OCI-LY3 (cell line): ENCODE data around the gene TENT5D.
"Not testable (repeated sequence)": the region's sequence is repeated elsewhere in the genome, so short reads cannot be mapped to it uniquely, and the experiment has no call there.

Source experiments
- H2AFZ ChIP-seq: fragments of 200-600, 300-600 bp; shearing (Covaris generic); 2 replicates; pipeline ENCODE4 v1.6.0; 2014; ENCODE audit warnings: antibody characterized with exemption, low read depth, low read length
- H3K27ac ChIP-seq: fragments of 200-600, 300-600 bp; sonication (generic); 2 replicates; pipeline ENCODE4 v1.5.1; 2014; ENCODE audit warnings: mild to moderate bottlenecking, low read length, moderate library complexity, mixed read lengths
- H3K27me3 ChIP-seq: fragments of 200-600, 300-600 bp; sonication (generic); 2 replicates; pipeline ENCODE4 v1.6.1; 2014; ENCODE audit warnings: low read depth, low read length, mixed read lengths
- H3K36me3 ChIP-seq: fragments of 200-600, 300-600 bp; sonication (generic); replicated peaks from 2 replicates; pipeline ENCODE3; 2014; ENCODE audit warnings: low read depth, low read length, mixed read lengths
- H3K4me1 ChIP-seq: fragments of 300-600, 200-600 bp; sonication (generic); 2 replicates; pipeline ENCODE4 v1.6.1; 2014; ENCODE audit warnings: low read length, mixed read lengths
- H3K4me2 ChIP-seq: fragments of 200-600, 300-600 bp; sonication (generic); 2 replicates; pipeline ENCODE4 v1.6.1; 2014; ENCODE audit warnings: low read length, mixed read lengths
- H3K4me3 ChIP-seq: fragments of 300-600, 200-600 bp; sonication (generic); 2 replicates; pipeline ENCODE4 v1.5.1; 2014; ENCODE audit warnings: antibody characterized with exemption, mild to moderate bottlenecking, low read length, moderate library complexity
- H3K79me2 ChIP-seq: fragments of 300-600, 200-600 bp; shearing (Covaris generic); 2 replicates; pipeline ENCODE4 v1.6.1; 2014; ENCODE audit warnings: mild to moderate bottlenecking, low read length, mixed read lengths
- H3K9ac ChIP-seq: fragments of 300-600, 200-600 bp; shearing (Covaris generic); 2 replicates; pipeline ENCODE4 v1.6.0; 2014; ENCODE audit warnings: mild to moderate bottlenecking, low read length, moderate library complexity
- H3K9me3 ChIP-seq: fragments of 200-600, 300-600 bp; shearing (Covaris generic); 2 replicates; pipeline ENCODE4 v1.6.1; 2014; ENCODE audit warnings: low read length, mixed read lengths; ENCODE audit not compliant: insufficient read depth
- H4K20me1 ChIP-seq: fragments of 200-600, 300-600 bp; sonication (generic); 2 replicates; pipeline ENCODE4 v1.6.1; 2016; ENCODE audit warnings: low read length, mixed read lengths; ENCODE audit not compliant: insufficient read depth
- CTCF ChIP-seq: fragments of 200-600, 300-600 bp; sonication (generic); IDR thresholded peaks from 2 replicates; pipeline ENCODE4 v1.5.1; 2014; ENCODE audit warnings: antibody characterized with exemption, low read length, low read depth
- EZH2phosphoT487 ChIP-seq: fragments of 200-600 bp; shearing (Covaris generic); IDR thresholded peaks from 2 replicates; pipeline ENCODE4 v1.6.1; 2018; ENCODE audit warnings: antibody characterized with exemption, mixed run types, low read depth

TENT5D gene

GRCh38 chrX:80432863-80433262, 12.6 kb downstream of the TENT5D start:
- H3K4me3 ChIP-seq, result no peak overlapping the region
- no peaks in the 10 kb centered on the region for H3K9me3 ChIP-seq
- no peaks in the 10 kb centered on the region for H4K20me1 ChIP-seq
- H3K27ac ChIP-seq, result no peak overlapping the region
- no peaks in the 10 kb centered on the region for H3K27me3 ChIP-seq
- H3K9ac ChIP-seq, result no peak overlapping the region
- no peak for TF ChIP-seq EZH2phosphoT487
- TF ChIP-seq CTCF, result no peak
- no peaks in the 10 kb centered on the region for H3K4me1 ChIP-seq
- H3K4me2 ChIP-seq, result no peak overlapping the region
- no peaks in the 10 kb centered on the region for H3K36me3 ChIP-seq
- no peaks in the 10 kb centered on the region for H3K79me2 ChIP-seq
- no peak overlapping the region for H2AFZ ChIP-seq

GRCh38 chrX:80468166-80468565, 47.9 kb downstream of the TENT5D start:
- H3K27ac ChIP-seq, H3K4me1 ChIP-seq, H3K4me3 ChIP-seq, H3K36me3 ChIP-seq, H3K79me2 ChIP-seq, H2AFZ ChIP-seq, H3K4me2 ChIP-seq, H3K9ac ChIP-seq, H3K9me3 ChIP-seq, H4K20me1 ChIP-seq, H3K27me3 ChIP-seq: not testable (repeated sequence)

GRCh38 chrX:80471582-80471981, 51.3 kb downstream of the TENT5D start:
- Histone ChIP-seq H2AFZ (no peak overlapping the region), H3K9me3 (no peaks in the 10 kb centered on the region), H3K4me3 (no peak overlapping the region), H3K9ac (no peak overlapping the region), H3K4me2 (no peak overlapping the region), H3K27me3 (no peaks in the 10 kb centered on the region), H4K20me1 (no peaks in the 10 kb centered on the region), H3K36me3 (no peaks in the 10 kb centered on the region), H3K27ac (no peak overlapping the region), H3K4me1 (no peaks in the 10 kb centered on the region), H3K79me2 (no peaks in the 10 kb centered on the region)
- TF ChIP-seq EZH2phosphoT487 (no peak), CTCF (no peak)

- no peaks in the 10 kb centered on the region for H4K20me1 ChIP-seq
- TF ChIP-seq CTCF, result no peak
- no peaks in the 10 kb centered on the region for H3K9me3 ChIP-seq
- no peak overlapping the region for H3K4me2 ChIP-seq
- H3K27ac ChIP-seq, result no peak overlapping the region
- H3K4me3 ChIP-seq, result no peak overlapping the region
- no peaks in the 10 kb centered on the region for H3K27me3 ChIP-seq
- H3K4me1 ChIP-seq, result no peaks in the 10 kb centered on the region
- H2AFZ ChIP-seq, result no peak overlapping the region
- no peaks in the 10 kb centered on the region for H3K79me2 ChIP-seq
- H3K9ac ChIP-seq, result no peak overlapping the region
- H3K36me3 ChIP-seq, result no peaks in the 10 kb centered on the region
Measured at GRCh38 chrX:80485543-80485942, 65.3 kb downstream of the TENT5D start.

- H2AFZ ChIP-seq, result no peak overlapping the region
- H3K9ac ChIP-seq, result no peak overlapping the region
- TF ChIP-seq CTCF, result no peak
- TF ChIP-seq EZH2phosphoT487, result no peak
- H3K4me1 ChIP-seq, result no peaks in the 10 kb centered on the region
- H4K20me1 ChIP-seq, result no peaks in the 10 kb centered on the region
- H3K36me3 ChIP-seq, result no peaks in the 10 kb centered on the region
- H3K9me3 ChIP-seq, result no peaks in the 10 kb centered on the region
- H3K4me3 ChIP-seq, result no peak overlapping the region
- H3K4me2 ChIP-seq, result no peak overlapping the region
- no peaks in the 10 kb centered on the region for H3K79me2 ChIP-seq
- no peaks in the 10 kb centered on the region for H3K27me3 ChIP-seq
- no peak overlapping the region for H3K27ac ChIP-seq
Measured at GRCh38 chrX:80486299-80486698, 66.1 kb downstream of the TENT5D start.
